CD14-positive monocyte (primary cell): Measurements from ENCODE around the gene DEFB131B. TPM values are rescaled to one million over a fixed set of nuclear protein-coding genes. Genes with fewer than 3 reads are reported as not detected.
"Not testable (repeated sequence)": the region's sequence is repeated elsewhere in the genome, so short reads cannot be mapped to it uniquely, and the experiment has no call there.

Experiments
- DNase-seq, 3 donors: peaks; one replicate each; pipeline ENCODE4 v3.0.0-alpha.2; 2011 to 2022
- H2AFZ ChIP-seq: 2 replicates; pipeline ENCODE4 v1.6.0; 2012; ENCODE audit warnings: mild to moderate bottlenecking, low read depth, low read length, inconsistent platforms; ENCODE audit not compliant: insufficient read depth, poor library complexity, severe bottlenecking
- H3K27ac ChIP-seq, 2 donors: 1 replicate in 1 of 2; 2 replicates in 1 of 2; pipeline ENCODE4 v1.5.1; 2012 to 2013; ENCODE audit warnings: low read length in 2 of 2, control low read depth in 1 of 2, inconsistent platforms in 1 of 2, low read depth in 1 of 2, mild to moderate bottlenecking in 1 of 2
- H3K27me3 ChIP-seq, 2 donors: one replicate each; pipeline versions ENCODE4 v1.6.0 to v1.6.1; 2011 to 2013; ENCODE audit warnings: low read length in 2 of 2; ENCODE audit not compliant: control insufficient read depth in 2 of 2, insufficient read depth in 2 of 2
- H3K36me3 ChIP-seq, 2 donors: replicated peaks in 1 of 2; 1 replicate in 1 of 2; 2 replicates in 1 of 2; pipeline versions ENCODE4 v1.5.1 to v1.6.1; 2012 to 2013; ENCODE audit warnings: low read length in 2 of 2, control low read depth in 1 of 2, inconsistent platforms in 1 of 2, mild to moderate bottlenecking in 1 of 2; ENCODE audit not compliant: insufficient read depth in 2 of 2, control insufficient read depth in 1 of 2
- H3K4me1 ChIP-seq, 2 donors: 1 replicate in 1 of 2; 2 replicates in 1 of 2; pipeline versions ENCODE4 v1.5.1 to v1.6.1; 2012 to 2013; ENCODE audit warnings: low read length in 2 of 2, control low read depth in 1 of 2, inconsistent platforms in 1 of 2, mild to moderate bottlenecking in 1 of 2, moderate library complexity in 1 of 2; ENCODE audit not compliant: insufficient read depth in 2 of 2, control insufficient read depth in 1 of 2
- H3K4me2 ChIP-seq: replicated peaks from 2 replicates; pipeline ENCODE3; 2012; ENCODE audit warnings: low read length, moderate library complexity, mild to moderate bottlenecking; ENCODE audit not compliant: poor library complexity, severe bottlenecking; ENCODE audit errors: extremely low read depth
- H3K4me3 ChIP-seq, 3 experiments: fragments of 200-600 bp in 1 of 3; sonication (generic) in 1 of 3; replicated peaks in 1 of 3; 1 replicate in 2 of 3; 2 replicates in 1 of 3; pipeline ENCODE4 v1.5.1; 2011 to 2013; ENCODE audit warnings: low read length in 3 of 3, mild to moderate bottlenecking in 3 of 3, control low read depth in 2 of 3, low read depth in 2 of 3, inconsistent platforms in 1 of 3, moderate library complexity in 1 of 3
- H3K79me2 ChIP-seq: 2 replicates; pipeline ENCODE4 v1.6.0; 2012; ENCODE audit warnings: mild to moderate bottlenecking, control low read depth, inconsistent platforms, low read length, moderate library complexity; ENCODE audit not compliant: insufficient read depth
- H3K9ac ChIP-seq: 2 replicates; pipeline ENCODE4 v1.6.0; 2017; ENCODE audit warnings: low read length, mild to moderate bottlenecking; ENCODE audit not compliant: insufficient read depth, poor library complexity, severe bottlenecking
- H3K9me3 ChIP-seq, 2 donors: replicated peaks in 1 of 2; 1 replicate in 1 of 2; 2 replicates in 1 of 2; pipeline versions ENCODE4 v1.5.1 to v1.6.1; 2012 to 2013; ENCODE audit warnings: low read length in 2 of 2, control low read depth in 1 of 2; ENCODE audit not compliant: control insufficient read depth in 1 of 2, insufficient read depth in 1 of 2
- H4K20me1 ChIP-seq: 2 replicates; pipeline ENCODE4 v1.6.0; 2012; ENCODE audit warnings: mild to moderate bottlenecking, low read length, control low read depth, moderate library complexity; ENCODE audit not compliant: insufficient read depth
- H3K27ac Mint-ChIP-seq, 7 donors: one replicate each; pipeline ENCODE4 v1.8.0; 2020; ENCODE audit warnings: mild to moderate bottlenecking in 7 of 7, mixed read lengths in 7 of 7, moderate library complexity in 6 of 7, inconsistent platforms in 2 of 7
- H3K27me3 Mint-ChIP-seq, 3 donors: one replicate each; pipeline ENCODE4 v1.8.0; 2021 to 2022; ENCODE audit warnings: low read depth in 3 of 3, mild to moderate bottlenecking in 3 of 3, mixed read lengths in 3 of 3, moderate library complexity in 3 of 3, inconsistent platforms in 1 of 3
- H3K36me3 Mint-ChIP-seq, 2 donors: one replicate each; pipeline ENCODE4 v1.8.0; 2020; ENCODE audit warnings: mixed read lengths in 2 of 2, inconsistent platforms in 1 of 2, mild to moderate bottlenecking in 1 of 2
- H3K4me1 Mint-ChIP-seq: one replicate; pipeline ENCODE4 v1.8.0; 2020; ENCODE audit warnings: mild to moderate bottlenecking, mixed read lengths
- H3K4me3 Mint-ChIP-seq, 2 donors: one replicate each; pipeline ENCODE4 v1.8.0; 2020; ENCODE audit warnings: mild to moderate bottlenecking in 2 of 2, mixed read lengths in 2 of 2, moderate library complexity in 1 of 2
- H3K9me3 Mint-ChIP-seq, 7 donors: one replicate each; pipeline ENCODE4 v1.8.0; 2020 to 2022; ENCODE audit warnings: mixed read lengths in 7 of 7, mild to moderate bottlenecking in 6 of 7, moderate library complexity in 6 of 7, inconsistent platforms in 2 of 7
- WGBS: methylation state at CpG from one replicate; pipeline ENCODE4 v1.1.5; 2013; ENCODE audit warnings: missing lambda C conversion rate; ENCODE audit not compliant: insufficient coverage; 5-methylcytosine and 5-hydroxymethylcytosine counted together
- intact Hi-C, 2 donors: fragments of 100-400 bp; cut with micrococcal nuclease; formaldehyde crosslinking; loops; one replicate each; pipeline versions ENCODE4 v1.15.0 to v1.15.1; 2023
- polyA plus RNA-seq, 3 donors: library from polyadenylated mRNA; depleted of rRNA in 1 of 3; unstranded in 2 of 3; stranded (reverse) in 1 of 3; fragments of 300-500 nt in 2 of 3; fragments of >200 nt in 1 of 3; fragmentation: Illumina TruSeq in 2 of 3; gene quantifications; 1 replicate in 2 of 3; 2 replicates in 1 of 3; pipeline ENCODE4 v1.2.3, GENCODE V29; 2012 to 2021

The DEFB131B gene
- polyA plus RNA-seq, 3 donors = not detected

- not testable (repeated sequence) for H3K36me3 Mint-ChIP-seq
- WGBS = 97% methylated on average over 11 of the region's 14 CpGs
These were observed 10.2 kb downstream of the DEFB131B start for GRCh38 chr11:71888335-71889010.

GRCh38 chr11:71889181-71889872 is 11.1 kb downstream of the DEFB131B start:
- H3K4me1 Mint-ChIP-seq, H3K27ac Mint-ChIP-seq, H3K9ac ChIP-seq, H2AFZ ChIP-seq, H3K27me3 ChIP-seq, H3K27me3 Mint-ChIP-seq, H3K27ac ChIP-seq, H4K20me1 ChIP-seq, H3K4me1 ChIP-seq, H3K4me2 ChIP-seq, H3K4me3 Mint-ChIP-seq, H3K4me3 ChIP-seq, H3K36me3 Mint-ChIP-seq, intact Hi-C loops, H3K36me3 ChIP-seq, DNase-seq, H3K79me2 ChIP-seq: not testable (repeated sequence)
- H3K9me3 Mint-ChIP-seq = peaks cover 17 to 33% (median 24%) of the 10 kb centered on the region in 7 donors
- 98% methylated on average over 12 of the region's 14 CpGs for WGBS
- peaks cover 8 to 12% of the 10 kb centered on the region in 2 donors for H3K9me3 ChIP-seq

More at GRCh38 chr11:71888335-71889010, 10.2 kb downstream of the DEFB131B start:
- H3K4me2 ChIP-seq, H4K20me1 ChIP-seq, H3K4me1 Mint-ChIP-seq, H3K4me3 Mint-ChIP-seq, H3K27ac Mint-ChIP-seq, DNase-seq, H2AFZ ChIP-seq, H3K36me3 ChIP-seq, H3K4me1 ChIP-seq, H3K4me3 ChIP-seq, H3K27me3 Mint-ChIP-seq, intact Hi-C loops, H3K27ac ChIP-seq, H3K9ac ChIP-seq, H3K27me3 ChIP-seq, H3K79me2 ChIP-seq: not testable (repeated sequence)
- H3K9me3 ChIP-seq = peaks cover 6 to 12% of the 10 kb centered on the region in 2 donors
- peaks cover 11 to 29% (median 19%) of the 10 kb centered on the region in 7 donors for H3K9me3 Mint-ChIP-seq
